ENCODE data around the gene DNAL1. TPM values are rescaled to one million over a fixed set of nuclear protein-coding genes. Genes with fewer than 3 reads are reported as not detected.
A peak's percentile ranks its signal among the peaks of the same experiment; 100 is the strongest.

The DNAL1 gene
- total RNA-seq, 2 donors from 2014 or later, result 8.1 to 8.3 TPM

- no peaks in the 10 kb centered on the region for H3K9me3 ChIP-seq
- DNase-seq, result no peak
- peaks cover 45% of the 10 kb centered on the region for H3K36me3 ChIP-seq
- intact Hi-C loops (cut with DNase I), result no loop called here
- H3K4me1 ChIP-seq, result peaks cover 8% of the 10 kb centered on the region
- H3K9ac ChIP-seq (ENCODE audit: low read depth in 2 of 2, low read length in 2 of 2), result peak overlapping the region; percentile 12 to 13
- no peak for TF ChIP-seq CTCF (IDR thresholded peaks at IDR 0.05)
- no peaks in the 10 kb centered on the region for H3K27me3 ChIP-seq
- H3K4me3 ChIP-seq, result no peak overlapping the region
- peak overlapping the region; percentile 38 for H3K27ac ChIP-seq
Measured at GRCh38 chr14:73725116-73726024, 80.6 kb downstream of the DNAL1 start.

- Histone ChIP-seq H3K4me3 (no peak overlapping the region), H3K27me3 (no peaks in the 10 kb centered on the region), H3K9me3 (no peaks in the 10 kb centered on the region), H3K4me1 (peaks cover 12% of the 10 kb centered on the region), H3K36me3 (peaks cover 45% of the 10 kb centered on the region), H3K27ac (no peak overlapping the region), H3K9ac (ENCODE audit: low read depth in 2 of 2, low read length in 2 of 2) (peak overlapping the region in 1 of 2 donors; percentile 13)
- no peak for DNase-seq
- TF ChIP-seq CTCF (IDR thresholded peaks at IDR 0.05), result no peak
- intact Hi-C loops (cut with DNase I), result no loop called here
Measured at GRCh38 chr14:73726025-73726961, 81.5 kb downstream of the DNAL1 start.

GRCh38 chr14:73727166-73727565, 82.4 kb downstream of the DNAL1 start:
- DNase-seq, result no peak
- no peaks in the 10 kb centered on the region for H3K9me3 ChIP-seq
- H3K9ac ChIP-seq (ENCODE audit: low read depth in 2 of 2, low read length in 2 of 2), result no peak overlapping the region
- H3K36me3 ChIP-seq, result peaks cover 41% of the 10 kb centered on the region
- no peaks in the 10 kb centered on the region for H3K27me3 ChIP-seq
- H3K4me1 ChIP-seq, result peaks cover 13% of the 10 kb centered on the region
- intact Hi-C loops (cut with DNase I), result no loop called here
- H3K27ac ChIP-seq, result no peak overlapping the region
- H3K4me3 ChIP-seq, result no peak overlapping the region
- TF ChIP-seq CTCF (IDR thresholded peaks at IDR 0.05), result no peak

- peak; percentile 97 for DNase-seq
- Histone ChIP-seq H3K27ac (peak overlapping the region; percentile 51), H3K9me3 (no peaks in the 10 kb centered on the region), H3K4me3 (no peak overlapping the region), H3K9ac (ENCODE audit: low read depth in 2 of 2, low read length in 2 of 2) (peak overlapping the region; percentile 5 to 38), H3K36me3 (peaks cover 36% of the 10 kb centered on the region), H3K4me1 (peaks cover 13% of the 10 kb centered on the region), H3K27me3 (no peaks in the 10 kb centered on the region)
- peak; percentile 94 for TF ChIP-seq CTCF (IDR thresholded peaks at IDR 0.05)
- intact Hi-C loops (cut with DNase I), result loop anchor here (2.0 kb wide), 1 partner anchor 96 kb away; no protein-coding TSS in a partner anchor
Measured at GRCh38 chr14:73728717-73729330, 84.0 kb downstream of the DNAL1 start.

All from colonic mucosa (tissue), 4 donors.